Heart left ventricle (tissue), 16 donors: Measurements from ENCODE around the gene TRIM59. TPM values are rescaled to one million over a fixed set of nuclear protein-coding genes. Genes with fewer than 3 reads are reported as not detected.
A peak's percentile ranks its signal among the peaks of the same experiment; 100 is the strongest.

Experiments used
- ATAC-seq, 4 donors: fragments of 200-7000 bp; cut with Tn5 transposase; one replicate each; pipeline ENCODE4 v1.9.1; 2020 to 2022; ENCODE audit warnings: moderate library complexity in 4 of 4, mild to moderate bottlenecking in 3 of 4, moderate number of reproducible peaks in 1 of 4
- DNase-seq, 5 donors: peaks; one replicate each; pipeline ENCODE4 v3.0.0-alpha.2; 2020
- H3K27ac ChIP-seq, 12 donors: fragments of 200-600 bp; sonication (generic) in 4 of 12; one replicate each; pipeline versions ENCODE4 v1.5.0 to v1.8.0; 2016 to 2022; ENCODE audit warnings: mild to moderate bottlenecking in 2 of 12
- H3K27me3 ChIP-seq, 9 donors: fragments of 200-600 bp; sonication (generic) in 2 of 9; one replicate each; pipeline versions ENCODE4 v1.5.1 to v1.8.0; 2016 to 2022; ENCODE audit warnings: mild to moderate bottlenecking in 3 of 9
- H3K36me3 ChIP-seq, 9 donors: fragments of 200-600 bp; sonication (generic) in 2 of 9; one replicate each; pipeline versions ENCODE4 v1.5.0 to v1.8.0; 2018 to 2022; ENCODE audit warnings: mild to moderate bottlenecking in 2 of 9
- H3K4me1 ChIP-seq, 12 donors: fragments of 200-600 bp; sonication (generic) in 4 of 12; one replicate each; pipeline versions ENCODE4 v1.5.0 to v1.8.0; 2016 to 2022; ENCODE audit warnings: mild to moderate bottlenecking in 3 of 12
- H3K4me3 ChIP-seq, 12 donors: fragments of 200-600 bp; sonication (generic) in 4 of 12; one replicate each; pipeline versions ENCODE4 v1.5.0 to v1.8.0; 2017 to 2022; ENCODE audit warnings: mild to moderate bottlenecking in 9 of 12, moderate library complexity in 4 of 12
- H3K9me3 ChIP-seq, 12 donors: fragments of 200-600 bp; sonication (generic) in 4 of 12; one replicate each; pipeline versions ENCODE4 v1.5.0 to v1.8.0; 2016 to 2022; ENCODE audit warnings: mild to moderate bottlenecking in 1 of 12
- POLR2A ChIP-seq, 2 donors: fragments of 450-650 bp; IDR thresholded peaks; one replicate each; pipeline ENCODE4 v1.6.1; 2017; ENCODE audit warnings: antibody characterized with exemption in 2 of 2, mild to moderate bottlenecking in 2 of 2, moderate library complexity in 2 of 2
- WGBS, 4 donors: extraction: QIAGEN DNeasy Blood & Tissue Kit in 2 of 4; methylation state at CpG; one replicate each; pipeline versions ENCODE4 v1.1.5 to v1.1.7; 2013 to 2018; 5-methylcytosine and 5-hydroxymethylcytosine counted together
- intact Hi-C, 10 donors: fragments of 100-400 bp; cut with DNase I; formaldehyde crosslinking; loops; one replicate each; pipeline versions ENCODE4 v1.11.1 to v1.14.2; 2022
- polyA plus RNA-seq, 2 donors: library from polyadenylated mRNA; stranded (reverse); fragments of 200-250 nt; gene quantifications; one replicate each; pipeline ENCODE4 v1.2.3, GENCODE V29; 2013
- total RNA-seq, 9 donors: library from RNA; depleted of rRNA in 2 of 9; stranded (reverse); fragments of >200 nt in 2 of 9; fragmentation: NEBNext Ultra II Directional in 3 of 9; extraction: Animal tissue kit (Norgen Biotek cat#: 25700) in 3 of 9; gene quantifications; one replicate each; pipeline versions ENCODE4 v1.1.0 to v1.2.4, GENCODE V29; 2016 to 2023
- TF ChIP-seq, protein P1 (sequence below), 12 donors: fragments of 200-600 bp; sonication (generic) in 4 of 12; IDR thresholded peaks; one replicate each; pipeline versions ENCODE4 v1.5.0 to v1.8.0; 2018 to 2022; ENCODE audit warnings: antibody characterized with exemption in 12 of 12, mild to moderate bottlenecking in 5 of 12
- donor health status: ischemic (EF 13 %, LVEDD 7.1; RV severe dilation, severe dysfunction).
- donor health status: healthy with polysubstance abuse.
- donor health status: DM: no; HTN: yes; CAD: no.
- donor health status: DM: no; HTN: no; CAD: no.
- donor health status: ischemic (EF 25% LVEDD 6.9; RV normal size, moderate dysfunction).
- donor health status: ischemic (EF 25% LVEDD 5.7; RV mildly dilated, moderate dysfunction).
- donor health status: healthy.
- donor health status: DM: yes; HTN: yes; CAD: no.
- donor health status: ischemic (EF 35%, LVEDD 5.7; RV mildly dilated, moderate dysfunction).
- donor health status: nonischemic (EF 11% LVEDD 7.7; RV severe dilation, severe dysfunction).
- donor health status: DM: yes; HTN: yes; CAD: no.
- donor health status: PGD.
- donor health status: ischemic (EF 29% LVEDD 5.4; RV normal size, mild dysfunction).
- donor health status: nonischemic (EF 23%, LVEDD 6.1; RV moderate dilation, normal function).

Gene TRIM59
- total and polyA plus RNA-seq, 11 donors: 0.16 to 3.1 (median 0.32) TPM

DNA sequence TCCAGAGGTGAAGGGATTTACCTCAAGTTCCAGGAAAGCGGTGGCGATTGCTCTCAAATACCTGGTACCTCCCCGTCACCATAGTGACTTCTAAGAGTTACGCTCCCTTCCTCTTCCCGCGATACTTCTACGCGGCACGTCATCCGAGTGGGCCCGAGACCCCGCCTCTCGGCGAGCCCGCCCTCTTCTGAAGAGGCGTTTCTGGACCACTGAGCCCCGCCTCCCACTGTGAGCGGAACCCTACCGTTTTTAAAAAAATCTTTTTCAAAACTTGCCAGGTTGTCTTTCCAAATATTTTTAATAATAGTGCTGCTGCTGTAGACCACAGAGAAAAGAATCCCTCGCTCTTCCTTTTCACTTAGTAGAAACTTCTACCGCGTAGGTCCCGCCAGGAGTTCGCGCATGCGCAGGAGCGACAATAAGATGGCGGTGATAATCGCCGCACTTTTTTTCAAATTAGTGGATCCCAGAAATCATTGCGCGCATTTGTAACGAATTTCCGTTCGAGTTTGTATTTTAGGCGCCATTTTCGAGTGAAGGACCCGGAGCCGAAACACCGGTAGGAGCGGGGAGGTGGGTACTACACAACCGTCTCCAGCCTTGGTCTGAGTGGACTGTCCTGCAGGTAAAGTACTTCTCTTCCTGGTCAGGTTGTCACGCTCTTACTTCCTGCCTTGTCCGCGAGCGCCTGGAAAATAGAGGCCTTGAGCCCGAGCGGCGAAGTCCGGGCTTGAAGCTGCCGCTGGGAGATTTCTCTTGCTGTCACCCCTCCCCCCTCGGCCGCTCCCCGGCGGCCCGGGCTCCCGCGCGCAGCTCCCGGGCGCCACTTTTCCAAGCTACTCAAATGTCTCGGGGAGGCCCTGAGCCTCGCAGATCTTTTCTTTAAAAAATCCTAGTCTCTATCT lies 50.2 kb downstream of the TRIM59 start, which contains the start of the genes IFT80 and SMC4:
IFT80 (minus strand) TSS at position 101 of the 905 bp plus-strand sequence. CDS start 14,625 bp downstream, outside the sequence.
SMC4 (plus strand) TSS at position 526 of the 905 bp plus-strand sequence. CDS start 1,177 bp downstream, outside the sequence.
- H3K4me1 ChIP-seq: peaks cover 0 to 34% (median 17%) of the 10 kb centered on the region in 12 donors
- H3K36me3 ChIP-seq: no peaks in the 10 kb centered on the region
- ATAC-seq (peak; percentile 99), DNase-seq (peak; percentile 96 to 98 (median 97))
- H3K4me3 ChIP-seq: peak within 1 kb of the TSS; percentile 47 to 90 (median 74)
- H3K9me3 ChIP-seq: no peaks in the 10 kb centered on the region
- intact Hi-C loops: loop anchor here in 2 of 10 donors (1.0 to 5.0 kb wide), 2 partner anchors 166 to 168 kb away; partner anchors contain the start of gene KPNA4 (in 2 of the 2)
- 0 to 1% (median 0%) methylated on average over 60 to 63 of the region's 63 CpGs for WGBS, 4 donors
- H3K27me3 ChIP-seq: no peaks in the 10 kb centered on the region
- H3K27ac ChIP-seq: peak within 1 kb of the TSS; percentile 72 to 93 (median 86)
- TF ChIP-seq, protein P1, sequence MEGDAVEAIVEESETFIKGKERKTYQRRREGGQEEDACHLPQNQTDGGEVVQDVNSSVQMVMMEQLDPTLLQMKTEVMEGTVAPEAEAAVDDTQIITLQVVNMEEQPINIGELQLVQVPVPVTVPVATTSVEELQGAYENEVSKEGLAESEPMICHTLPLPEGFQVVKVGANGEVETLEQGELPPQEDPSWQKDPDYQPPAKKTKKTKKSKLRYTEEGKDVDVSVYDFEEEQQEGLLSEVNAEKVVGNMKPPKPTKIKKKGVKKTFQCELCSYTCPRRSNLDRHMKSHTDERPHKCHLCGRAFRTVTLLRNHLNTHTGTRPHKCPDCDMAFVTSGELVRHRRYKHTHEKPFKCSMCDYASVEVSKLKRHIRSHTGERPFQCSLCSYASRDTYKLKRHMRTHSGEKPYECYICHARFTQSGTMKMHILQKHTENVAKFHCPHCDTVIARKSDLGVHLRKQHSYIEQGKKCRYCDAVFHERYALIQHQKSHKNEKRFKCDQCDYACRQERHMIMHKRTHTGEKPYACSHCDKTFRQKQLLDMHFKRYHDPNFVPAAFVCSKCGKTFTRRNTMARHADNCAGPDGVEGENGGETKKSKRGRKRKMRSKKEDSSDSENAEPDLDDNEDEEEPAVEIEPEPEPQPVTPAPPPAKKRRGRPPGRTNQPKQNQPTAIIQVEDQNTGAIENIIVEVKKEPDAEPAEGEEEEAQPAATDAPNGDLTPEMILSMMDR (IDR thresholded peaks at IDR 0.05): no peak
- TF ChIP-seq POLR2A (IDR thresholded peaks at IDR 0.05): peak in 1 of 2 donors; percentile 47

DNA sequence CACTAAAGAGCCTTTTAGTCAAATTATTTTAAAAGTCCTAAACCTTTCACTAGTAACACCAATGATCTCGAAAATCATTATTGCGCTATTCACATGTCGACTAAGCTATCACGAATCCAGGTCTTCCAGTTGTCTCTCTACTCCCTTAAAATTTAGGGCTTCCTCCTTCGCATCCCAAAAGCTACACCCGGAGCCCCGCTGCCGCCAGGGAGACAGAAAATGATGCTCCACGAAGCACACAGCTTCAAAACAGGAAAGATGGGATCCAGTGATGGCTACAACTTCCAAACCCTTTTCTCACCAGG lies 50.8 kb downstream of the TRIM59 start:
- peak in 2 of 4 donors; percentile 4 to 11 for ATAC-seq
- 0 to 1% (median 0%) methylated on average over 9 of the region's 9 CpGs for WGBS, 4 donors
- peaks cover 0 to 28% (median 18%) of the 10 kb centered on the region in 12 donors for H3K4me1 ChIP-seq
- no peak for TF ChIP-seq POLR2A (IDR thresholded peaks at IDR 0.05)
- TF ChIP-seq, protein P1 (IDR thresholded peaks at IDR 0.05): no peak
- H3K36me3 ChIP-seq: no peaks in the 10 kb centered on the region
- H3K27ac ChIP-seq: peak overlapping the region; percentile 72 to 93 (median 86)
- H3K4me3 ChIP-seq: peak overlapping the region; percentile 47 to 90 (median 74)
- no peaks in the 10 kb centered on the region for H3K27me3 ChIP-seq
- H3K9me3 ChIP-seq: no peaks in the 10 kb centered on the region
- DNase-seq: no peak
- intact Hi-C loops: loop anchor here in 2 of 10 donors (1.0 to 5.0 kb wide), 2 partner anchors 167 to 169 kb away; partner anchors contain the start of gene KPNA4 (in 2 of the 2)

DNA sequence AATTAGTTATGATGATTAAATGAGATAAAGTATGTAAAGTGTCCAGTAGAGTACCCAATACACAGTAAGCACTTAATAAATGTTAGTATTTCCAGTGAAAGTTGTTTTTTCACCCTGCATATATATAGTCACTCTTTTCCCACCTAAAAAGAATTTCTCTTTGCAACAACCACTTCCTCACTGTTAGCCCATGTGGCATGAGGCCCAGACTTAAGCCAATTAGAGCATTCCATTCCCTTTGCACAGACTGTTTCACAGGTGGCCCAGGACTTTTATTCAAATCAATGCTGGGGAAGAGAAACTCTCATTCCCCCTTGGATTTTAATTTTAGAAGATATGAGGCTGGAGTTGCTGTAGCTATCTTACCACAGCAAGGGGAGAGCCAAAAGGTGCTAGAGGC lies 54.3 kb downstream of the TRIM59 start:
- Histone ChIP-seq H3K4me3 (no peak overlapping the region), H3K4me1 (peaks cover 0 to 11% (median 7%) of the 10 kb centered on the region in 12 donors), H3K27ac (no peak overlapping the region), H3K36me3 (peaks cover 0 to 3% (median 0%) of the 10 kb centered on the region in 9 donors), H3K9me3 (no peaks in the 10 kb centered on the region), H3K27me3 (no peaks in the 10 kb centered on the region)
- ATAC-seq (no peak), DNase-seq (no peak)
- intact Hi-C loops: loop anchor here in 1 of 10 donors (5.0 kb wide), 1 partner anchor 172 kb away; the partner anchor contains the start of gene KPNA4
- TF ChIP-seq POLR2A (IDR thresholded peaks at IDR 0.05): no peak
- TF ChIP-seq, protein P1 (IDR thresholded peaks at IDR 0.05): no peak

DNA sequence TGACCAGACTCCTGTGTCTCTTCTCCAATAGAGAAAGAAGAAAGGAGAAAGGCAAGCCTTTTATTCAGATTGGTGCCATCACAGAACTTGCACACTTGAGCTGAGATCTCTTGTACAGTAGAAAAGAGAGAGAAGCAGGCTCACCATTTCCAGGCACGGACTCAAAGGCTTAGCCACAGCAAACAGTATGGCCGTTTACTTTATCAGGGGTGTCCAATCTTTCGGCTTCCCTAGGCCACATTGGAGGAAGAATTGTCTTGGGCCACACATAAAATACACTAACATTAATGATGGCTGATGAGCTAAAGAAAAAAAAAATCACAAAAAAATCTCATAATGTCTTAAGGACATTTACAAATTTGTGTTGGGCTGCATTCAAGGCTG lies 55.6 kb downstream of the TRIM59 start:
- WGBS, 4 donors: 76 to 86% (median 79%) methylated on average over 3 of the region's 3 CpGs
- ATAC-seq: no peak
- intact Hi-C loops: no loop called here

More for the DNA sequence above, 55.6 kb downstream of the TRIM59 start:
- H3K36me3 ChIP-seq: peaks cover 0 to 3% (median 0%) of the 10 kb centered on the region in 9 donors
- H3K27me3 ChIP-seq: no peaks in the 10 kb centered on the region
- no peak overlapping the region for H3K27ac ChIP-seq
- TF ChIP-seq, protein P1 (IDR thresholded peaks at IDR 0.05): no peak
- TF ChIP-seq POLR2A (IDR thresholded peaks at IDR 0.05): no peak
- H3K9me3 ChIP-seq: no peaks in the 10 kb centered on the region
- no peak for DNase-seq
- no peak overlapping the region for H3K4me3 ChIP-seq
- H3K4me1 ChIP-seq: peaks cover 0 to 11% (median 7%) of the 10 kb centered on the region in 12 donors
